GM12878 (cell line): Measurements from ENCODE around the gene TAF11. TPM values are rescaled to one million over a fixed set of nuclear protein-coding genes. Genes with fewer than 3 reads are reported as not detected.

ENCODE experiments used
- ATAC-seq: fragments of 200-7000 bp; cut with Tn5 transposase; 3 replicates; pipeline ENCODE4 v1.9.1; 2020; ENCODE audit warnings: mild to moderate bottlenecking, moderate library complexity
- BruUV-seq: library from RNA; stranded (reverse); fragments of 400-500 nt; replicated peaks from 2 replicates; lab custom pipeline; 2021; lab: Mats Ljungman, UMichigan
- CTCF ChIA-PET: fragments of 300-600 bp; sonication (Branson Sonifier 250); formaldehyde crosslinking; extraction: SDS; loops from one replicate; lab custom pipeline; 2021; ENCODE audit warnings: inconsistent platforms; lab: Yijun Ruan, JAX
- POLR2A ChIA-PET: fragments of 350-600 bp; formaldehyde crosslinking; extraction: SDS; loops from one replicate; lab custom pipeline; 2021; ENCODE audit warnings: inconsistent platforms; lab: Charles Lee
- RAD21 ChIA-PET: fragments of 300-600 bp; sonication (Branson Sonifier 250); formaldehyde crosslinking; loops from one replicate; lab custom pipeline; 2023; ENCODE audit warnings: antibody characterized with exemption; ENCODE audit not compliant: unreplicated experiment; lab: Charles Lee
- SMC1A ChIA-PET: fragments of 300-600 bp; sonication (Branson Sonifier 250); formaldehyde crosslinking; loops from one replicate; lab custom pipeline; 2023; ENCODE audit not compliant: unreplicated experiment, uncharacterized antibody; lab: Charles Lee
- DNase-seq: peaks from one replicate; pipeline ENCODE4 v3.0.0-alpha.2; 2011; ENCODE audit warnings: low read depth, low spot score
- FAIRE-seq: peaks from 3 replicates; lab custom pipeline; 2011; peaks lifted over from hg19 to GRCh38; lab: Jason Lieb, UNC
- H2AFZ ChIP-seq: 2 replicates; pipeline ENCODE4 v1.6.0; 2011; ENCODE audit warnings: low read depth, low read length, control low read depth; ENCODE audit not compliant: control insufficient read depth
- H3K27ac ChIP-seq: 2 replicates; pipeline ENCODE4 v1.5.1; 2011; ENCODE audit warnings: control low read depth; ENCODE audit not compliant: control insufficient read depth, insufficient read depth
- H3K27me3 ChIP-seq, 2 experiments: replicated peaks in 1 of 2; 2 replicates each; pipeline versions ENCODE4 v1.6.0 to v1.6.1; 2011; ENCODE audit warnings: low read length in 1 of 2; ENCODE audit not compliant: control insufficient read depth in 2 of 2, insufficient read depth in 2 of 2
- H3K36me3 ChIP-seq, 2 experiments: 2 replicates each; pipeline ENCODE4 v1.5.1; 2011; ENCODE audit warnings: low read length in 1 of 2; ENCODE audit not compliant: control insufficient read depth in 2 of 2, insufficient read depth in 2 of 2
- H3K4me1 ChIP-seq: 2 replicates; pipeline ENCODE4 v1.6.1; 2011; ENCODE audit warnings: mild to moderate bottlenecking, low read length, moderate library complexity, mixed read lengths; ENCODE audit not compliant: control insufficient read depth, insufficient read depth
- H3K4me2 ChIP-seq: 2 replicates; pipeline ENCODE4 v1.6.0; 2011; ENCODE audit warnings: control low read depth; ENCODE audit not compliant: control insufficient read depth, insufficient read depth
- H3K4me3 ChIP-seq: fragments of 200-600 bp; sonication (generic); 2 replicates; pipeline ENCODE4 v1.5.1; 2016
- H3K79me2 ChIP-seq: 2 replicates; pipeline ENCODE4 v1.6.0; 2011; ENCODE audit warnings: low read length; ENCODE audit not compliant: control insufficient read depth, insufficient read depth
- H3K9ac ChIP-seq: 2 replicates; pipeline ENCODE4 v1.8.0; 2011; ENCODE audit warnings: low read length, control low read depth, mixed read lengths; ENCODE audit not compliant: control insufficient read depth, insufficient read depth
- H3K9me3 ChIP-seq: replicated peaks from 3 replicates; pipeline ENCODE4 v1.5.1; 2011; ENCODE audit warnings: mild to moderate bottlenecking, low read length; ENCODE audit not compliant: control insufficient read depth, insufficient read depth
- H4K20me1 ChIP-seq: 2 replicates; pipeline ENCODE4 v1.6.0; 2011; ENCODE audit not compliant: control insufficient read depth, insufficient read depth
- IKZF2 ChIP-seq, 2 experiments: fragments of 450-650 bp; IDR thresholded peaks; 2 replicates each; pipeline ENCODE4 v1.6.1; 2017; ENCODE audit warnings: mild to moderate bottlenecking in 2 of 2, moderate library complexity in 2 of 2
- KDM1A ChIP-seq: fragments of 200-600 bp; sonication (generic); IDR thresholded peaks from 2 replicates; pipeline ENCODE4 v1.6.1; 2016; ENCODE audit warnings: borderline replicate concordance
- NFYB ChIP-seq: IDR thresholded peaks from 2 replicates; pipeline ENCODE4 v1.6.1; 2011; ENCODE audit warnings: low read depth, mild to moderate bottlenecking, low read length, improper control_type of control experiment, moderate library complexity; ENCODE audit not compliant: insufficient read depth
- PAX5 ChIP-seq: IDR thresholded peaks from 2 replicates; pipeline ENCODE4 v1.6.1; 2011; ENCODE audit warnings: low read depth, low read length, borderline replicate concordance
- PBX3 ChIP-seq: IDR thresholded peaks from 2 replicates; pipeline ENCODE4 v1.6.1; 2011; ENCODE audit warnings: mild to moderate bottlenecking, low read depth, low read length, moderate library complexity; ENCODE audit not compliant: insufficient replicate concordance
- PRDM15 ChIP-seq: fragments of 450-650 bp; formaldehyde crosslinking; IDR thresholded peaks from 2 replicates; pipeline ENCODE4 v1.4.0; 2020; ENCODE audit warnings: mild to moderate bottlenecking, moderate library complexity
- RELB ChIP-seq: fragments of 450-650 bp; IDR thresholded peaks from 2 replicates; pipeline ENCODE4 v1.6.1; 2017; ENCODE audit warnings: low read depth, mild to moderate bottlenecking, moderate library complexity
- SREBF1 ChIP-seq: IDR thresholded peaks from 2 replicates; pipeline ENCODE4 v1.6.1; 2012; ENCODE audit warnings: mild to moderate bottlenecking, low read length
- TCF12 ChIP-seq: IDR thresholded peaks from 2 replicates; pipeline ENCODE4 v1.6.1; 2011; ENCODE audit warnings: low read depth, mild to moderate bottlenecking, low read length
- TCF3 ChIP-seq: IDR thresholded peaks from 2 replicates; pipeline ENCODE4 v1.6.1; 2012; ENCODE audit warnings: low read depth, mild to moderate bottlenecking, low read length, borderline replicate concordance; ENCODE audit not compliant: insufficient read depth
- ZBTB4 ChIP-seq: fragments of 450-650 bp; formaldehyde crosslinking; IDR thresholded peaks from 2 replicates; pipeline ENCODE4 v1.4.0; 2022; ENCODE audit warnings: mild to moderate bottlenecking, moderate library complexity
- WGBS: methylation state at CpG from one replicate; pipeline ENCODE4 v1.1.6; 2016; ENCODE audit warnings: low lambda C conversion rate; ENCODE audit not compliant: insufficient replicate concordance, insufficient coverage; ENCODE audit errors: missing lambda C conversion rate; 5-methylcytosine and 5-hydroxymethylcytosine counted together
- in situ Hi-C: fragments of 300-500 bp; cut with MboI; formaldehyde crosslinking; loops from 9 replicates; pipeline ENCODE4 v1.14.3; 2018; ENCODE audit warnings: mixed read lengths
- intact Hi-C: fragments of 100-400 bp; cut with micrococcal nuclease; formaldehyde crosslinking; loops from one replicate; pipeline ENCODE4 v1.14.2; 2022; ENCODE audit not compliant: unreplicated experiment
- polyA plus RNA-seq, 11 experiments: library from polyadenylated mRNA; depleted of rRNA in 4 of 11; unstranded in 6 of 11; stranded (reverse) in 5 of 11; fragments of >200 nt; fragmentation: Nextera tagmentation in 4 of 11; fragmentation: Illumina TruSeq in 1 of 11; extraction: Ambion mirVana in 4 of 11; extraction: Trizol in 1 of 11; gene quantifications; 1 replicate in 1 of 11; 2 replicates in 10 of 11; pipeline versions ENCODE4 v1.2.1 to v1.2.3, GENCODE V29; 2011 to 2016; ENCODE audit warnings: inconsistent platforms in 2 of 11, missing spikeins in 2 of 11, low read depth in 1 of 11
- total RNA-seq, 4 experiments: library from RNA; depleted of rRNA in 3 of 4; stranded (reverse); fragments of >200 nt in 3 of 4; fragmentation: Illumina TruSeq in 1 of 4; extraction: Trizol in 1 of 4; gene quantifications; 2 replicates each; pipeline versions ENCODE4 v1.2.1 to v1.2.3, GENCODE V29; 2013 to 2021

Gene TAF11
- total and polyA plus RNA-seq, 10 of the 15 experiments (the other 5 are each of a cell fraction or from before 2014, with no cell fraction given), result 24.6 to 59.2 (median 32.0) TPM

GRCh38 chr6:34916348-34916967 lies 28.6 kb upstream of the TAF11 start (continued):
- no peak for TF ChIP-seq PRDM15 (CRISPR knock-in tag)

- ChIA-PET CTCF (interaction anchor here (1.5 to 2.0 kb wide), 2 partner anchors 72 to 226 kb away, joined by 4 to 7 read pairs; no protein-coding TSS in a partner anchor), RAD21 (no interaction called here), SMC1A (interaction anchor here (1.0 kb wide), 1 partner anchor 42 kb away, joined by 3 read pairs; no protein-coding TSS in a partner anchor), POLR2A (no interaction called here)
- no peak overlapping the region for H3K27ac ChIP-seq
- intact Hi-C loops (no loop called here), in situ Hi-C loops (no loop called here)
- no peak overlapping the region for H3K4me3 ChIP-seq
- no peaks in the 10 kb centered on the region for H4K20me1 ChIP-seq
- FAIRE-seq (no peak), ATAC-seq (no peak), DNase-seq (no peak)
- no peaks in the 10 kb centered on the region for H3K79me2 ChIP-seq
- peaks cover 12% of the 10 kb centered on the region for H3K4me1 ChIP-seq
- H3K4me2 ChIP-seq, result no peak overlapping the region
- no TSS peak for BruUV-seq
- 78% methylated on average over 4 of the region's 4 CpGs for WGBS
- H3K36me3 ChIP-seq, result no peaks in the 10 kb centered on the region
- H3K27me3 ChIP-seq, result no peaks in the 10 kb centered on the region
- no peaks in the 10 kb centered on the region for H3K9me3 ChIP-seq
- H3K9ac ChIP-seq, result no peak overlapping the region
- H2AFZ ChIP-seq, result no peak overlapping the region
- no peak for TF ChIP-seq RELB
- TF ChIP-seq PBX3, result no peak
- TF ChIP-seq NFYB, result no peak
- no peak for TF ChIP-seq KDM1A
- no peak for TF ChIP-seq IKZF2 (IDR thresholded peaks at IDR 0.05)
- no peak for TF ChIP-seq ZBTB4 (CRISPR knock-in tag)
- no peak for TF ChIP-seq SREBF1
- TF ChIP-seq PAX5, result no peak
- no peak for TF ChIP-seq TCF12
- TF ChIP-seq TCF3, result no peak
Observed at GRCh38 chr6:34914358-34914757, 26.5 kb upstream of the TAF11 start.
